NT2/D1 (cell line): ENCODE measurements around the gene ELAVL4.

Experiments used
- DNase-seq: peaks from one replicate; pipeline ENCODE4 v3.0.0-alpha.2; 2011; ENCODE audit warnings: low read depth, low spot score
- H3K27me3 ChIP-seq: 2 replicates; pipeline ENCODE4 v1.6.0; 2011; ENCODE audit warnings: mild to moderate bottlenecking; ENCODE audit not compliant: insufficient read length, insufficient read depth
- H3K36me3 ChIP-seq: 2 replicates; pipeline ENCODE4 v1.6.1; 2011; ENCODE audit warnings: mild to moderate bottlenecking, low read length, mixed read lengths; ENCODE audit not compliant: insufficient read depth, insufficient read length
- H3K4me1 ChIP-seq: 2 replicates; pipeline ENCODE4 v1.5.1; 2011; ENCODE audit not compliant: insufficient read depth, insufficient read length
- H3K4me3 ChIP-seq: 2 replicates; pipeline ENCODE4 v1.5.1; 2011; ENCODE audit warnings: low read depth; ENCODE audit not compliant: insufficient read length
- H3K9ac ChIP-seq: 2 replicates; pipeline ENCODE4 v1.6.0; 2011; ENCODE audit warnings: low read depth; ENCODE audit not compliant: insufficient read length
- H3K9me3 ChIP-seq: 2 replicates; pipeline ENCODE4 v1.5.1; 2011; ENCODE audit warnings: mild to moderate bottlenecking, low read length; ENCODE audit not compliant: insufficient read depth
- SUZ12 ChIP-seq: IDR thresholded peaks from 2 replicates; pipeline ENCODE4 v1.6.1; 2011; ENCODE audit not compliant: insufficient read length, insufficient read depth; ENCODE audit errors: extremely low read depth
- YY1 ChIP-seq: IDR thresholded peaks from 2 replicates; pipeline ENCODE4 v1.6.1; 2011; ENCODE audit not compliant: insufficient read length, insufficient read depth
- ZNF274 ChIP-seq: IDR thresholded peaks from 2 replicates; pipeline ENCODE4 v1.6.1; 2011; ENCODE audit warnings: mild to moderate bottlenecking, low read depth, low read length

The ELAVL4 gene

GRCh38 chr1:50126927-50127715 lies 18.4 kb downstream of the ELAVL4 start:
- Histone ChIP-seq H3K27me3 (no peaks in the 10 kb centered on the region), H3K9me3 (no peaks in the 10 kb centered on the region), H3K9ac (no peak overlapping the region), H3K4me3 (no peak overlapping the region), H3K4me1 (no peaks in the 10 kb centered on the region), H3K36me3 (no peaks in the 10 kb centered on the region)
- TF ChIP-seq ZNF274: no peak
- DNase-seq: no peak

- H3K4me3 ChIP-seq: no peak overlapping the region
- H3K27me3 ChIP-seq: no peaks in the 10 kb centered on the region
- no peaks in the 10 kb centered on the region for H3K4me1 ChIP-seq
- H3K36me3 ChIP-seq: no peaks in the 10 kb centered on the region
- no peaks in the 10 kb centered on the region for H3K9me3 ChIP-seq
- no peak for DNase-seq
- no peak overlapping the region for H3K9ac ChIP-seq
- TF ChIP-seq YY1 (no peak), SUZ12 (no peak), ZNF274 (no peak)
Observed at GRCh38 chr1:50129201-50129600, 20.5 kb downstream of the ELAVL4 start.

GRCh38 chr1:50132347-50132894 lies 23.7 kb downstream of the ELAVL4 start:
- TF ChIP-seq YY1 (no peak), SUZ12 (no peak), ZNF274 (no peak)
- no peaks in the 10 kb centered on the region for H3K9me3 ChIP-seq
- H3K27me3 ChIP-seq: no peaks in the 10 kb centered on the region
- H3K36me3 ChIP-seq: no peaks in the 10 kb centered on the region
- H3K9ac ChIP-seq: no peak overlapping the region
- H3K4me1 ChIP-seq: no peaks in the 10 kb centered on the region
- H3K4me3 ChIP-seq: no peak overlapping the region
- DNase-seq: no peak

GRCh38 chr1:50135716-50136115 lies 27.0 kb downstream of the ELAVL4 start:
- Histone ChIP-seq H3K27me3 (no peaks in the 10 kb centered on the region), H3K36me3 (no peaks in the 10 kb centered on the region), H3K4me1 (no peaks in the 10 kb centered on the region), H3K9me3 (no peaks in the 10 kb centered on the region), H3K9ac (no peak overlapping the region), H3K4me3 (no peak overlapping the region)
- TF ChIP-seq YY1 (no peak), SUZ12 (no peak), ZNF274 (no peak)
- DNase-seq: no peak

GRCh38 chr1:50139339-50140181 lies 30.8 kb downstream of the ELAVL4 start:
- Histone ChIP-seq H3K4me1 (no peaks in the 10 kb centered on the region), H3K36me3 (no peaks in the 10 kb centered on the region)
- DNase-seq: no peak

GRCh38 chr1:50140182-50140447 lies 31.4 kb downstream of the ELAVL4 start:
- Histone ChIP-seq H3K4me3 (no peak overlapping the region), H3K9me3 (no peaks in the 10 kb centered on the region), H3K4me1 (no peaks in the 10 kb centered on the region), H3K36me3 (no peaks in the 10 kb centered on the region), H3K9ac (no peak overlapping the region), H3K27me3 (no peaks in the 10 kb centered on the region)
- DNase-seq: no peak
- no peak for TF ChIP-seq SUZ12
- TF ChIP-seq YY1: no peak
- TF ChIP-seq ZNF274: no peak

More at GRCh38 chr1:50139339-50140181, 30.8 kb downstream of the ELAVL4 start:
- Histone ChIP-seq H3K27me3 (no peaks in the 10 kb centered on the region), H3K4me3 (no peak overlapping the region), H3K9ac (no peak overlapping the region), H3K9me3 (no peaks in the 10 kb centered on the region)
- TF ChIP-seq YY1 (no peak), SUZ12 (no peak), ZNF274 (no peak)

- no peak for TF ChIP-seq SUZ12
- no peak for TF ChIP-seq YY1
- TF ChIP-seq ZNF274: no peak
- no peak overlapping the region for H3K9ac ChIP-seq
Observed at GRCh38 chr1:50147191-50147850, 38.6 kb downstream of the ELAVL4 start.

More at GRCh38 chr1:50147191-50147850, 38.6 kb downstream of the ELAVL4 start:
- no peaks in the 10 kb centered on the region for H3K4me1 ChIP-seq
- H3K4me3 ChIP-seq: no peak overlapping the region
- DNase-seq: no peak
- no peaks in the 10 kb centered on the region for H3K27me3 ChIP-seq
- H3K36me3 ChIP-seq: no peaks in the 10 kb centered on the region
- H3K9me3 ChIP-seq: no peaks in the 10 kb centered on the region
